COR-L47 (cell line): ENCODE measurements around the gene ITM2C.

Experiments
- DNase-seq: peaks from one replicate; lab custom pipeline; 2025; lab: John Stamatoyannopoulos, UW

Gene ITM2C

DNA sequence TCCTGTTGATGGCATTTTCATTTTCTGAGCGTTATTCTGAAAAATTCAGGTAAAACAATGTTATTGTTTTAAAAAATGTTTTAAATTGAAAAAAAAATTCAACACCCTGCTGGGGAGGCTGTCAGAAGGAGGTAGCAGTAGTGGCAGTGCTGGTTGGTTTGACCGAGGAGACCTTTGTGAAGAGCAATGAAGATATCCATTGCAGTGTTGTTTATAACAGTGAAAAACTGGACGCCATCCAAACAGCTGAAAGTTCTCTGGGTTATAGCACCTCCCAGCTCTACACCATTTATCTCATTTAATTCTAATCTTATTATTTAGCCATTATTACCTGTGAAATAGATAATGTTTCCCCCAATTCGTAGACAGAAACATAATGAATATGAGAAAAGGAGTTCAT lies 12.6 kb upstream of the ITM2C start:
- no peak for DNase-seq

DNA sequence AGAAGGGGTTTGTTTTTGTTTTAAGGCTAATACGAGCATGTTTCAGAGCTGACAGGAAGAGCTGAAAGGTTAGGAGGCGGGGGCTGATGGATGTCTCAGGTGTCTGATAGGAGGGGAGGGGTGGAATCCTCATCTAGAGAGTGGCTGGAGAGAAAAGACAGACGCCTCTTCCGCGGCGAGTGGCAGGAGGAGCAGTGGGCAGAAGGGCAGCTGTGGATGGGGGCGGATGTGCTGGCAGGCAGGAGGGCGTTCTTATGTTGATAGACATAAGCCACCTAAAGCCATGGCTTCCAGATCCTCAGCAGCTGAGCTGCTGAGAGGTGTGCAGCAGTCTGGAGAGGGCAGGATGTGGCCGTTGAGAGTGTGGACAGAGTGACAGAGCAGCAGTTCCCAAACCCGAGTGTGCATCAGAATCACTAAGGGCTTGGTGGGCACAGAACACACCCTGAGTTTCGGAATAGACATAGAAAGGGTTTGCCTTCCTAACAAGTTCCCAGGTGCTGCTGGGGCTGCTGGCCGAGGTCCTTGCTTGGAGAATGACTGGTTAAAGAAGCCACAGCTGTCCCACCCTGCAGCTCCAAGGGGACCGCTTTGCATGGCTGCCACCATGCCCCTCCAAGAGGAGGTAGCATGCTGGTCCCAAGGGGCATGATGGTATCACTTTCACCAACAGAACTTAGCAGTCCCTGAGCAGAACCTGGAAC lies 3.0 kb upstream of the ITM2C start:
- DNase-seq, result no peak

DNA sequence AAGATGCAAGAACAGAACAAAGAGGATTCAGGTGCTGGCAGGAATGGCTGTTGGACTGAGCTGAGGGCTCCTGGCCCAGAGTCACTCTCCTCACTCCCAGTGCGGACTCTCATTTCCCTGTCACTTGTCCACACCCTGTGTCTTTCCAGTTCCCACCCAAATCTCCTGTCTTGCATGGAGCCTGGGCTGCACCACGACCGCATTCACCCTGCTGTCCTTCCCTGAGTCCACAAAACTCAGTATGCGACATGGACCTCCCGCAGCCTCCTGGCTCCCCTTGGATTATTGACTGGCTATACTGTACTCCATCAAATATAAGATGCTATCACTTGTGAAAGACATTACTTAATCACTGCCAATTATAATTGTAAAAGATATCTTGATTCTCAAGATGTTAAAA lies 2.5 kb upstream of the ITM2C start:
- no peak for DNase-seq

DNA sequence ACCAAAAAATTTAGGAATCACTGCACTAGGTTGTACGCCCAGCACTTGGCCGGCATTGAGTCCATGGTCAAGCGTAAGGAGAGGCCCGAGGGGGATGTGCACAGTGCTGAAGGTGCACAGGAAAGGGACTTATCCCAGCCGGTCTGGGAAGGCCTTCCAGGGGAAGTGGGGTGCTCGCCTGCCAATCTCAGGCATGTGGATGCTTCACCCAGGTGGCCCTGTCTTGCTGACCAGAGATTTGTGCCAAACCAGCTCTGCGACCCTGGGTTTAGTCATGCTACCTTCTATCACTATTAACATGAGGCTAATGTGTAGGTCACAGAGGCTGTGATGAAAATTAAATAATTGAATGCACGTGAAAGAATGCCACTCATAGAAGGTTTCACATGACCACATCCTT lies 1.7 kb upstream of the ITM2C start:
- no peak for DNase-seq

DNA sequence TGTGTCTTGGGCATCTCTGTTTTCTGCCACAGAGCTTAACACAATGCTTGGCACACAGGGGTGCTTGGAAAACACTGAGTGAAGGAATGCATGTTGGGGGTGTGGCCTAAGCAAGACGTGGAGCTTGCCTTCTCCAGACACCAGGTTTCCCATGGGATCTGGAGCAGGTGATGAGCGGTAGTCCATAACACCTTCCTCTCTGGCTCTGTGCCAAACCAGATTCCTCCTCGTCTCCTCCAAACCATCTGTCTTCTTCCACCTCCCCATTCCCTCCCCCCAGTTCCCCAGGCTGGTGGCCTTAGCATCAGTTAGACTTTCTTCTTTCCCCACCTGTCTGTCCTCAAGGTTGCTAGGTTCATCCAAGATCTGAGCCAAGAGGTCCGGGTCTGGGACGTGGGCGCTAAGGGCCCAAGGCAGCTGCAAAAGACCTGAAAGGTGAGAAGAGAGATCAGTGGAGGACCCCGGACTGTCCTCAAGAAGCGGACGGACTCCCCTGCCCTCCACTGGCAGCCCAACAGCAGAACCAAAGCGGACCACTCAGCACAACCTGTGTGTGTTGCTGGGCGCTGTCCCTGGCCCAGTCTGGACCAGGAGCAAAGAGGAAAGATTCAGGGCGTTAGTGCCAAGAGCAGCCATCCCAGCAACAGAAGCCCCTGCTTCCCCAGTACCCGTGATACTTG lies 1.2 kb upstream of the ITM2C start:
- DNase-seq, result no peak

DNA sequence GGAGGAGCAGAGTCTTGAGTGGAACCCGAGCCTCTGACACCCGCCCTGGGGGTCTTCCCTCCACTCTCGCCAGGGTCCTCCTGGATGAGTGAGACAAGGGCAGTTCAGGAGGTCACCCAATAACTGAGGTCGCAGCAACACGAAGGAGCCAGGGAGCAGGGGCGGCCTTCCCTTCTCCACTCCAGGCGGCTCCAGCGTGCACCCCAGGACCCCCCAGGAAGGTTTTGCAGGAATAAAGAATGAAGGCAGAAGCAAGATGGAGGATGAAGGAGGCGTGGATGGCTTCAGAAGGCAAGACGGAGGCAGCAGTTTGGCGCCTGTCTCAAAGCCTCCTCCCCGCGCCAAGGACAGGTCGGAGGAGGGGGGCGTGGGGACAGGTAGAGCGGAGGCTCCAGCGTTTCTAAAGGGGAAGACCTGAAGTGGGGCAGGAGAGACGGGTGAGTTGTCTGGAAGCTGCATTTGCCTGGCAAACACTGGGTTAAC lies 579 bp upstream of the ITM2C start:
- no peak for DNase-seq

DNA sequence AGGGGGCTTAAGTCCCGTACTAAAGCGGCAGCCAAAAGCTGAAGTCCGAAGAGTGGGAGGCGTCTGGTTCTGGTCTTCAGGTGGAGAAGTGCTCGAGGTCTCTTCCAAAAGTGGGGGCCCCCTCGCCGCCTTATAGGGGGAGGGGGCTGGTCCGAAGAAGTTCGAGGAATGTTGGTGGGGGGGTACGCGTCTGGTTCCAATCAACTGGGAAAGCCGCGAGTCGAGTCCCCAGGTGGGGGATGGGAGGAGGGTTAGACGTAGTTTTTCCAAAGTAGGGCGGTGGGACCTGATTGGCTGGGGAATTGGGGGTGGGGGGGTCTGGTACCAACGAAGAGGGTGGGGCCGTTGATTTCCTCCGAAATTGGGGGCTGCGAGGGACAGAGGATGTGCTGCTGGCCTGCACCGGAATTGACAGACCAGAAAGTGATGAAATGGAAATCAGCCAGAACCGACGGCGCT lies 594 bp downstream of the ITM2C start:
- peak; percentile 1 for DNase-seq

DNA sequence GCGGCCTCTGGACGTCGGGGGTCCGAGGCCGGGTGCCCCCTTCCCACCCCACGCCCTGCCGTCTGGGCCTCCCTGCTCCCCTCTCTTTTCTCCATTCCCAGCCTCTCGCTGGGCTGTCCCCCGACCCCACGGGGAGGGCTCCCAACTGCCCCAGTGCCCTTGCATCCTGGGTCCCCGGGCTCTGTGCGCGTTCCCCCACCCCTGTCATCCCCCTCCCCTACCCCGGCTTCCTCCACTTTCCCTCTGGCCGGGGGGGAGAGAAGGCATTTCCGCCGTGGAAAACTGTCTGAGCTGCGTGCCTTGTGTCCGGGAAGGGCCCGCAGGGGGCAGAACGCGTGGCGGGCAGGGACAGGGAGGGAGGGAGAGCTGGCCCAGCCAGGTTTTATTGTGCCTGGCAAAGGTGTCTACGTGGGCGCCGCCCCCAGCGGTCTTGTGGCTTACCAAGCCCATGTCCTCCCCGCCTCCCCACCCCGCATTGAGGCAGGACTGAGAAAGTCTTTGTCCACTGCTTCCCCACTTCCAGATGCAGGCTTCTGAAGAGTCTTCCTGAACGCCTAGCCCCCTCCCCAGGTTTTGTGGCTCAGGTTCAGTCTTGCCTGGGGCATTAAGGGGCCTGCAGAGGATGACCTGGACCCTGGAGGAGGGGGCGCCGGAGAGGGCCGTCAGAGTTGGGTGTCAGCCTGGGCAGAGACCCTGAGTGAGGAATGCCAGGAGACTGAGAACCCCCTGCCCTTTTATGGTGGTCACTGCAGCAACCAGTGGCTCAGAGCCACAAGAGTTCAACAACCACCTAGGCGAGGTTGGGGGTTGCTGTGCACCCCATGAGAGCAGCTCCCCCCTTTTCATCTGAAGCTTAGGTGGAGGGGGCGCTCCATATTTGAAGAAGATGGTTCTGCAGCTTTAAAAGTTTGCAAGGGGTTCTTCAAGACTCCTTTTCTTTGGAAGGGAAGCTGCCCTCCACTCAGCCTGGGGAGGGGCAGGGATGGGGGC lies 1.3 kb downstream of the ITM2C start:
- peak; percentile 14 for DNase-seq

DNA sequence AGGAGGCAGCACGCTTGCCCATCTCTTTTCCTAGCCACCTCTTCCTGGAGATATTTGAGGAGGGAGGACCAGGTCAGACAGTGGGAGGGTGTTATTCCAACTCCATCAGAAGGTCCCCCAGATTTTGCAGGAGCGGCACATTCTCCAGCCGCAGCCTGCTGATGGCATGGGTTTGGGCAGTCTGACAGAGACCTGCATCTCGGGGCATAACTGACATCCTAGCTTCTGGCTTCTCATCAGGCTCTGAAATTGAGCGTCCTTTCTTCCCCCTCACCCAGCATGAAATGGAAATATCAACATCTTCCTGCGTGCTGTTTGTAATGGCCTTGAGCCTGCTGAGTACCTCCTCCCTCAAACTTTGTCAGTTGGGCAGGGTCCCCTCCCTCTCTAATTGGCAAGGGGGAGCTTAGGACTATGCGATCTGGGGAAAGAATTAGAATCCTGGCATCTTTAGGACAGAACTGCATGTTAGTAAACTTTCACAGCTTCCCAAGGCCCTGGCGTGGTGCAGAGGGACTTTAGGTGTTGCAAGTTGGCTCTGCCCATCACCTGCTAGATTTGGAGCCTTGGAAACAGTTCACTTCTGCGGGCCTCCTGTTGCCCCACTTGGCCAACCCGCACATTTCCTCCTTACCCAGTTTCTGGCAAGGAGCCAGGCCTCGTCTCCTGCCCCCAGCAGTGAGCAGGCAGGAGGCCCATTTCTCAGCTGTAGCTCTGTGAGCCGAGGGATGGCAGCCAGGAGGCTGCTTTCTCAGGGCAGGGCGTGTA lies 2.2 kb downstream of the ITM2C start:
- DNase-seq, result peak; percentile 64

DNA sequence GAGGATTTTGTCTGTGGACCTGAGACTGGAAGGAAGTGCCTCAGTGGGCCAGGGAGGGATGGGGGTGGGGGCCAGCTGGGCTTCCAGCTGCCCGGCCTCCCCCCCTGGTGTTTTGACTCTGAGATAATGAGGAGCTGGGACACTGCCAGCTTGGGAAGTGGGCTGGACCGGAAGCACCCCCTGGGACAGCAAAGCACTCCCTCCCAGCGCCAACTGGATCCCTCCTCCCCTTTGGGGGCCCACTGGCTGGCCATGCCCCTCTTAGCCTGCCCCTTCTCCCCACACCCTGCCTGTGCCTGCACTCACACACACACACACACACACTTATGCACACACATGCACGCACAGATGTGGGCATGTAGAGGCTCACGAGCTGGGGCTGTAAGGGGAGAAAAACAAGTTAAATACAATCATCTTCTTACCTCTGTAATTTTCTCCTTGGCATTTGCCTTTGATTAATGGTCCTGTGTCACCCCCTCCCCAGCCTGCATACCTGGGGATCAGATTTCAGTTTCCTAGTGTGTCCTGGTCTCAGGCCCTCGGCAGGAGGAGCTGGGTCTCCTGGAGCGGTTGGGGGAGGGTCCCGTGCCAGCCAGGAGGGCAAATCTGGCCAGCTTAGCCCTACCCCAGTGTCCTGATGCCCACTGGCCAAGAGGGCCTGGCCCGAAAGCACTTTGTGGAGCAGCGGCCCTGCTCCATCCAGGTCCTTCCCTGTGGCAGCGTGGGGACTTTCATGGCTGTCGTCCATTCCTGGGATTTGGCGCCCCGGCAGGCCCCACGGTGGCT lies 3.6 kb downstream of the ITM2C start:
- DNase-seq, result peak; percentile 75

DNA sequence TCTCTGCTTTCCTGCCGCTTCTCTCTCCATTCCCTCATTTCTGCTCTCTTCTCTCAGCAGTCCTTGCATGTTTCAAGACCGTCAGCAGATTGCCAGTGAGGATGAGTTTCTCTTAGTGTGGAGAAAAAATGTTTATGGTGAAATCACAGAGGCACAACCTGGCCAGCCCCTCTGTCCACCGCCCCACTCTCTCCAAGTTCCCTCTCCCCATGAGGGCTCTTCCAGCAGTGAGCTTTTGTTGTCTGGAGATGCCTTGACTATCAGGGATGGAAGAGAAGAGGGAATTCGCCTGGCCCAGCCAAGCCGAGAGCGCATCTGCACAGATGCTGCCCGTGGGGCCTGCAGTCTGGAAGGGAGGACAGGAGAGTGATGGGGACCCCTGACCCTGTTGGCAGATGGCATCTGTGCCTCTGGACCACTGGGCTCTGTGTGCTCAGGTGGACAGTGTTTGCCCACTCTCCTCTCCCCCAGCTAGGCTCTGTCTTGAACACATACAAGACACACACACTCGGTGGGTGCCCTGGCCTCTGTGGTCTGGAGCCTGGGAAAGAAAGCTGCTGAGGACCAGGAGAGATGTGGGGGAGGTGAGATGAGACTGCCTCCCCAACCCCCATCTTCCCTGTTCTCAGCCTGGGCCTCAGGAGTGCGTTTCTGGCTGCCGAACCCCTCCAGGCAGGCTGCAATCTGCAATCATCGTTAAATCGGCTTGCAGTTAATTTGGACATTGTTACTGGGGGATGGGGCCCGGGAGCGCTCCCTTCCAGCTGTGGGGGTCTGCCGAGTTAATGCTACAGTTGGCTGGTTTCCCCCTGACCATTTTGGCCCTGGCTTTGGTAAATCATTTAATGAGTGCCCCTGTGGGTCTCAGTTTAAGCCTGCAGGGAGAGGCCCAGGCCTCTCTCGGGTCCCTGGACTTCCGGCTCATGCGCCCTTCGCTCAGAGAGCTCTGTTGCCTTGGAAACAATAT lies 4.5 kb downstream of the ITM2C start:
- no peak for DNase-seq

DNA sequence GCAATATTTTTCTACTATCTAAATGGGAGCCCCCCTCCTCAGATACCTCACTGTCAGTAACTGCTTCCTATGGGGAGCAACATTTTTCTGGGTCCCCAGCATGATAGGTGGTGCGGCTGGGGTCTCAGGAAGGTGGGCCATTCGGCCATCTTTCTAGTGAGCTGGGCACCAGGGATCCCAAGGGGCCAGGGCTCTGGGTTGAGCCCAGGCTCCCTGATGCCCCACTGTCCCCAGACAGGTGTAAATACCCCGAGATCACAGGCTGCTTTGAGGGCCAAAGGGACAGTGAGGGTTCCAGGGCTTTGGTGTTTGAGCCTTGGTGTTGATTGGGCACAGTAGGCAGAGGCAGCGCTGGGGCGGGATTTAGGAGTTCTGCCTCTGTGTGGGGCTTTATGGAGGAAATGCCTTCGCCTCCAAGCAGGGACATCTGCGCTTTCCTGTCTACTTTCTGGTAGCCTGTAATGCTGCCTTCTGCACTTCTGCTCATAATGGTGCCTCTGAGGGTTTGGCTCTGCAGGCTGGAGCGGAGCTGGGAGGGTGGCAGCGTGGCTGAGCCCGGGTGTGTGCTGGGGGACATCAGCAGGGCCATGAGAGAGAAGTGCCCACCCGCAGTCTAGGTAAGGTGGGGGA lies 5.3 kb downstream of the ITM2C start:
- DNase-seq, result no peak

DNA sequence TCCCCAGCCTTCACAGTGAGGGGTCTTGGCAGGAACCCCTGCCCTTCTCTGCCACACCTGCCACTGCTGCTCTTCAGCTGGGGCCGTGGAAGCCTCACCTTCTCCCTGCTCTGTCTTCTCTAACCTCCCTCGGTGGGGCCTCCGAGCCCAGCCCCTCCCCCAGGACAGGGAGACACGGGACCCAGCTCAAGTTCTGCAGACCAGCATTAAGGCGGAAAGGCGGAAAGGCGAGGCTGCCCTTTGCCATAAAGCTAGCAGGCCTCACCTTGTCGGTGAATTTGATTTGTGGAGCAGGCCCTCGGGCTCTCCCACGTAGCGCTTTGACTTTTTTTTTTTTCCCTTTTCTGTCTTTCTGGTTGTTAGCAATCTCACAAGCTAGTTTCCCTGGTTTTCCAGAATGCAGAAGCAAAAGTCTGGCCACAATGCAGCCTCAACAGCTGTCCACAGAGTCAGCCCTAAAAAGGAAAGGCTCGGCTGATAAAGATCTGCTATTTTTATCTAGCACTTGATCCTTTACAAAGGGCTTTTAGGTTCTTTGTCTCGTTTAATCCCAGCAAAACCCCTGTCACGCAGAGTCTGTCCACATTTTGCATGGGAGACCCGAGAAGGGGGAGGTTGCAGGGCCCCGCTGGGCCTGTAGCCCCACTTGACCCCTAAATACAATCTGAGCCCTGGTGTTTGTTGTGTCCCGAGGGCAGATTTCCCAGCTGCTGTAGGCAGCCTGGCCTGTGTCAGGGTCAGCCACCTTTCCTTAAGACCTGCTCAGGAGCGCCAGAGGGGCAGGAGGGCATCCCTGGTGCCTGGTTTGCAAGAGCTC lies 6.0 kb downstream of the ITM2C start:
- no peak for DNase-seq

DNA sequence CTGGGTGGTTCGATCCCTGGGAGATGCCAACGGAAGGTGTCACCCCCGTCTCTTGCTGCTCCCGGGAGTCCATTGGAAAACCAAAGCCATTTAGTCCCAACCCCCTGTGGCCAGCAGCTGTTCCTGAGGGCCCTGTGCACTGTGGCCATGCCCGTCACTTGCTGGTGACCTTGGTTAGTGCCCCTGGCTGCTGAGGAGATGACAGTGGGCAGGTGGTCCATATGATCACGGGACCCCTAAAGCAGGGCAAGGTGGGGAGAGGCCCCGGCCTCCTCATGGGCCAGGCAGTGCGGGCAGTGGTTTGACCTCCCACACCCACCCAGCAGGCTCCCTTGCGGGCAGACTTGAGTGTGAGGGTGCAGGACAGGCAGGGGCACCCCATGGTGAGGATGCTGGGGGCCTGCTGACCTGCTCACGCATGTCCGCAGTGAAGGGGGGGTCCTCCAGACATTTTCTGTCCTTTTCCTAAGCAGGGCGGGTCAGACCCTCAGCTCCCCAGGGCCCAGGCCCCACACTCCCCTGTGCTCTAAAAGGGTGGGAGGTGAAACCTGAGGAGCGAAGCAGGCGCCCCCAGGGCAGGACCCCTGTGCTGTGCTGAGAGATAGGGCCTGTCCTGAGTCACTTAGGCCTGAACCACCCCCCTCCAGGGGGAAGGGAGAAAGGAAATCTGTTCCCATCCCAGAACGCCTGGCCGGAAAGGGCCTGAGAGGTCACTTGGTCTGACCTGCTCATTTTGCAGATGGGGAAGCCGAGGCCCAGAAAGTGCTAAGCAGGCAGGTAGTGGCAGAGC lies 6.8 kb downstream of the ITM2C start:
- no peak for DNase-seq

DNA sequence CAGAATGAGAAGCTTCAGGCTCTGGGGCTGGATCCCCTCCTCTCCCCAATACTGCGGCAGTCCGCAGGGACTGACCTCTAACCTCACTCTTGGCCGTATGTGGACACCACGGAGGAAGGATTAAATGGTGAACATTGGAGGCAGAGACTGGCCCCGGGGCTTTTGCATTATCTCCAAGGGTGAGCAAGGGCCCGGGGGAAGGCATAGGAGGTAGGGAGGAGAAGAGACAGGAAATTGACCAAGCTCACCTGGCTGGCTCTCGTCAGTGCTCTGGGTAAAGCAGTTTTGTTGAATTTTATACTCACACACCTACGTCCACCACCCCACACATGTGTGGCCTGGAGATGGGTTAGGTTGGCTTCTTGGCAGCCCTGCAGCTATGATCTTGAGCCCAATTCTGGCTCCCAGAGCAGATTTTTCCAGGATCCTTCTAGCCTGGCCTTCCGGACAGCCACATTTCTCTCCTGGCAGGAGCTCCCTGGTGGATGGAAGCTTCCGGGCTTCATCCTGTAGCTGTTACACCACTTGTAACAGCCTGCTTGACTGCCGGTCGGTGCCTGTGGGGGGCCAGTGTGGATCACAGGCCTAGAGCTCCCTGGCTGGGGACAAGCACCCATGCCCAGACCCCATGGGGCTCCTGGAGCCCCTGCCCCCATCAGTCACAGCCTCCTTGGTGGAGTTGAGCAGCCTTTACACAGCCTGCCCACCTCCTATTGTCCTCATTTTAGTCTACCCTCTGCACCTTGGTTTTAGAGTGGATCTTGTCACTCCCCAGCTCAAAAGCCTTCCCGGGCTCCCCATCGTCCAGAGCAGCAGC lies 7.6 kb downstream of the ITM2C start:
- DNase-seq, result no peak

DNA sequence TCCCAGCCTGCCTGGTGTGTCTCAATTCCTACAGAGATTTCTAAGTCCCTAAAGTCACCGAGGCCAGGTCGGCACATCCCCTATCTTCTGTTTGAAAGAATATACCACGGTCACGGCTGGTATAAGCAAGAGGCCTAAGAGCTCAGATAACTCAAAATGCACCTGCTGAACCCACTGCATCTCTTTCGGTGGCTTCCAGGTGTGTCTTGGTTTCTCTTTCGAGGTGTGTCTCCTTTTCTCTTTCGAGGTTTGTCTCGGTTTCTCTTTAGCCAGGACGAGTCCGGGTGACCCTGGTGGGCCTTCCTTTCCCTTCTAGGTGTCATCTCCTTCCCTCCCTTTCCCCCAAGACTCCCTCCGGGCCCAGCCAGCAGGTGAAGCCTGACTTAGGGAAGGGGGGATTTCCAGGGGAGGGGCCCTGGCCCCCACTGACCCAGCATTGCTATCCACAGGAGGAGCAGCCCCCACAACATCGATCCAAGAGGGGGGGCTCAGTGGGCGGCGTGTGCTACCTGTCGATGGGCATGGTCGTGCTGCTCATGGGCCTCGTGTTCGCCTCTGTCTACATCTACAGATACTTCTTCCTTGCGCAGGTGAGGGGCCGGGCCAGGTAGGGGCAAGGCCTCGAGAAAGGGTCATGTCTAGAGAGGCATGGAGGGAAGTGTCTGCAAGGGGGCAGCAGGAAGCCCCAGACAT lies 8.4 kb downstream of the ITM2C start:
- no peak for DNase-seq
